Renal pelvis (tissue), 12 donors: ENCODE data around the gene HOXD3. TPM values are rescaled to one million over a fixed set of nuclear protein-coding genes. Genes with fewer than 3 reads are reported as not detected.

Experiments used
- DNase-seq: peaks from one replicate; pipeline ENCODE4 v3.0.0-alpha.2; 2013
- long read RNA-seq, 16 experiments: transcript quantifications; one replicate each; lab custom pipeline, GENCODE V29; 2026
- polyA plus RNA-seq, 3 donors: library from polyadenylated mRNA; unstranded; fragments of 120-200 nt; gene quantifications; one replicate each; pipeline ENCODE4 v1.2.1, GENCODE V29; 2013; ENCODE audit not compliant: insufficient read length in 3 of 3

HOXD3 gene
- 10 to 100 TPM; 26.0 to 32.8 (median 28.9) TPM for polyA plus RNA-seq
- long read RNA-seq, donor 1, transcript HOXD3-204 (2 exons, 1,055 nt), result major isoform, 7 of 13 reads
- long read RNA-seq, donor 1, partial matches to known transcripts, result 6 of 13 reads
- long read RNA-seq, donor 1, other reads (novel, unspliced or antisense), result 0 of 13 reads
- long read RNA-seq, donor 2, transcript HOXD3-204 (2 exons, 1,055 nt), result major isoform, 5 of 10 reads
- long read RNA-seq, donor 2, partial matches to known transcripts, result 5 of 10 reads
- long read RNA-seq, donor 2, other reads (novel, unspliced or antisense), result 0 of 10 reads
- long read RNA-seq, donor 3, partial matches to known transcripts, result 24 of 28 reads
- long read RNA-seq, donor 3, other reads (novel, unspliced or antisense), result 0 of 28 reads
- long read RNA-seq, donor 4, transcript HOXD3-204 (2 exons, 1,055 nt), result major isoform, 5 of 169 reads
- long read RNA-seq, donor 4, partial matches to known transcripts, result 162 of 169 reads
- long read RNA-seq, donor 4, other reads (novel, unspliced or antisense), result 0 of 169 reads
- long read RNA-seq, donor 5, partial matches to known transcripts, result 0 of 4 reads
- long read RNA-seq, donor 5, other reads (novel, unspliced or antisense), result 0 of 4 reads
- long read RNA-seq, donor 6, partial matches to known transcripts, result 9 of 11 reads
- long read RNA-seq, donor 6, other reads (novel, unspliced or antisense), result 0 of 11 reads
- long read RNA-seq, donor 7, transcript HOXD3-204 (2 exons, 1,055 nt), result major isoform, 11 of 19 reads
- long read RNA-seq, donor 7, partial matches to known transcripts, result 6 of 19 reads
- long read RNA-seq, donor 7, other reads (novel, unspliced or antisense), result 0 of 19 reads
- long read RNA-seq, donor 8, partial matches to known transcripts, result 17 of 21 reads
- long read RNA-seq, donor 8, other reads (novel, unspliced or antisense), result 0 of 21 reads
- long read RNA-seq, donor 9, transcript HOXD3-204 (2 exons, 1,055 nt), result major isoform, 8 of 9 reads
- long read RNA-seq, donor 9, partial matches to known transcripts, result 0 of 9 reads
- long read RNA-seq, donor 9, other reads (novel, unspliced or antisense), result 0 of 9 reads
- long read RNA-seq, donor 10, transcript HOXD3-204 (2 exons, 1,055 nt), result major isoform, 6 of 48 reads
- long read RNA-seq, donor 10, partial matches to known transcripts, result 39 of 48 reads
- long read RNA-seq, donor 10, other reads (novel, unspliced or antisense), result 0 of 48 reads
- long read RNA-seq, donor 11, partial matches to known transcripts, result 8 of 10 reads
- long read RNA-seq, donor 11, other reads (novel, unspliced or antisense), result 0 of 10 reads
- long read RNA-seq, donor 12, transcript HOXD3-204 (2 exons, 1,055 nt), result major isoform, 5 of 128 reads
- long read RNA-seq, donor 12, partial matches to known transcripts, result 121 of 128 reads
- long read RNA-seq, donor 12, other reads (novel, unspliced or antisense), result 0 of 128 reads
- long read RNA-seq, donor 13, partial matches to known transcripts, result 9 of 14 reads
- long read RNA-seq, donor 13, other reads (novel, unspliced or antisense), result 0 of 14 reads
- long read RNA-seq, donor 14, result 0 reads
- long read RNA-seq, donor 15, transcript HOXD3-204 (2 exons, 1,055 nt), result major isoform, 7 of 8 reads
- long read RNA-seq, donor 15, partial matches to known transcripts, result 0 of 8 reads
- long read RNA-seq, donor 15, other reads (novel, unspliced or antisense), result 0 of 8 reads
- long read RNA-seq, donor 16, transcript HOXD3-204 (2 exons, 1,055 nt), result major isoform, 8 of 34 reads
- long read RNA-seq, donor 16, partial matches to known transcripts, result 21 of 34 reads
- long read RNA-seq, donor 16, other reads (novel, unspliced or antisense), result 5 of 34 reads

- DNase-seq, result no peak
Observed at GRCh38 chr2:176156807-176157498, at the start of gene HOXD3. Gene HOXD3 (plus strand): TSS chr2:176157307. CDS start chr2:176169115, 11,808 bp downstream.

- no peak for DNase-seq
Observed at GRCh38 chr2:176107731-176108181, 49.4 kb upstream of the HOXD3 start.

- DNase-seq, result no peak
Observed at GRCh38 chr2:176109192-176109901, 47.8 kb upstream of the HOXD3 start.

GRCh38 chr2:176109946-176110345 lies 47.2 kb upstream of the HOXD3 start:
- no peak for DNase-seq

- no peak for DNase-seq
Observed at GRCh38 chr2:176110415-176111308, 46.4 kb upstream of the HOXD3 start.

- DNase-seq, result peak; percentile 90
Observed at GRCh38 chr2:176111309-176111663, 45.8 kb upstream of the HOXD3 start.

GRCh38 chr2:176111846-176112374 lies 45.2 kb upstream of the HOXD3 start:
- DNase-seq, result no peak

- DNase-seq, result no peak
Observed at GRCh38 chr2:176112375-176113302, 44.5 kb upstream of the HOXD3 start.

GRCh38 chr2:176114120-176114929 lies 42.8 kb upstream of the HOXD3 start:
- DNase-seq, result no peak

- no peak for DNase-seq
Observed at GRCh38 chr2:176114930-176115625, 42.0 kb upstream of the HOXD3 start.

GRCh38 chr2:176115883-176116813 lies 41.0 kb upstream of the HOXD3 start, which contains the start of gene HOXD10:
Gene HOXD10 (plus strand): TSS chr2:176116778. CDS start chr2:176116834, 56 bp downstream.
- peak; percentile 94 for DNase-seq

GRCh38 chr2:176117162-176117822 lies 39.8 kb upstream of the HOXD3 start:
- no peak for DNase-seq

- no peak for DNase-seq
Observed at GRCh38 chr2:176117823-176118371, 39.2 kb upstream of the HOXD3 start.
